K562 (cell line): Measurements from ENCODE around the gene HOXC12. TPM values are rescaled to one million over a fixed set of nuclear protein-coding genes. Genes with fewer than 3 reads are reported as not detected.

Source experiments
- BRD4 ChIP-seq: fragments of 200-600 bp; sonication (generic); IDR thresholded peaks from 2 replicates; pipeline ENCODE4 v1.6.1; 2017; ENCODE audit warnings: inconsistent platforms
- CBX2 ChIP-seq: fragments of 200-600 bp; sonication (generic); IDR thresholded peaks from one replicate; pipeline ENCODE4 v1.6.1; 2012; ENCODE audit warnings: mild to moderate bottlenecking, low read length, inconsistent platforms; ENCODE audit not compliant: insufficient read depth, poor library complexity, severe bottlenecking
- CEBPG ChIP-seq, 3 experiments: fragments of 200-800 bp in 1 of 3; sonication (Bioruptor generic) in 1 of 3; sonication (generic) in 1 of 3; formaldehyde crosslinking in 1 of 3; IDR thresholded peaks in 2 of 3; conservative IDR thresholded peaks in 1 of 3; 2 replicates each; pipeline versions ENCODE4 v1.6.1 to v1.8.0; 2016 to 2022; ENCODE audit warnings: missing compliant biosample characterization in 2 of 3, missing genetic modification characterization in 2 of 3, mild to moderate bottlenecking in 1 of 3, missing genetic modification reagents in 1 of 3
- FOXP1 ChIP-seq: sonication (generic); formaldehyde crosslinking; IDR thresholded peaks from 2 replicates; pipeline ENCODE4 v1.8.0; 2022; ENCODE audit warnings: mild to moderate bottlenecking, missing genetic modification reagents
- MCM5 ChIP-seq: fragments of 450-650 bp; IDR thresholded peaks from 2 replicates; pipeline ENCODE4 v1.6.1; 2016; ENCODE audit warnings: low read depth
- MEF2A ChIP-seq: IDR thresholded peaks from 2 replicates; pipeline ENCODE4 v1.6.1; 2011; ENCODE audit warnings: low read depth, mild to moderate bottlenecking, low read length, moderate library complexity; ENCODE audit not compliant: control insufficient read depth
- MTA3 ChIP-seq: fragments of 450-650 bp; formaldehyde crosslinking; IDR thresholded peaks from 2 replicates; pipeline ENCODE4 v1.6.1; 2017; ENCODE audit warnings: mild to moderate bottlenecking, borderline replicate concordance
- NCOA4 ChIP-seq: fragments of 450-650 bp; IDR thresholded peaks from 2 replicates; pipeline ENCODE4 v1.6.1; 2018; ENCODE audit warnings: mild to moderate bottlenecking; ENCODE audit not compliant: partially characterized antibody
- PCBP1 ChIP-seq: fragments of 200-400 bp; formaldehyde crosslinking; IDR thresholded peaks from 2 replicates; pipeline ENCODE4 v1.6.1; 2018; ENCODE audit warnings: mild to moderate bottlenecking, low read depth, low read length; ENCODE audit not compliant: poor library complexity, severe bottlenecking
- PCBP2 ChIP-seq: fragments of 200-400 bp; formaldehyde crosslinking; IDR thresholded peaks from 2 replicates; pipeline ENCODE4 v1.6.1; 2018; ENCODE audit warnings: low read length, low read depth, mild to moderate bottlenecking, moderate library complexity; ENCODE audit not compliant: poor library complexity, severe bottlenecking
- RBM15 ChIP-seq: fragments of 200-400 bp; formaldehyde crosslinking; IDR thresholded peaks from 2 replicates; pipeline ENCODE4 v1.6.1; 2018; ENCODE audit warnings: mild to moderate bottlenecking, low read length, moderate library complexity; ENCODE audit not compliant: insufficient read depth
- RNF2 ChIP-seq: sonication (generic); IDR thresholded peaks from 2 replicates; pipeline ENCODE4 v1.6.1; 2016
- YBX1 ChIP-seq: fragments of 450-650 bp; IDR thresholded peaks from 2 replicates; pipeline ENCODE4 v1.7.1; 2016; ENCODE audit warnings: mild to moderate bottlenecking
- ZNF224 ChIP-seq: sonication (generic); formaldehyde crosslinking; IDR thresholded peaks from 2 replicates; pipeline ENCODE4 v1.8.0; 2022; ENCODE audit warnings: mild to moderate bottlenecking, missing genetic modification reagents
- ZNF274 ChIP-seq: IDR thresholded peaks from 2 replicates; pipeline ENCODE4 v1.6.1; 2011; ENCODE audit warnings: low read depth, mild to moderate bottlenecking, low read length, moderate library complexity, borderline replicate concordance
- polyA plus RNA-seq, 8 experiments: library from polyadenylated mRNA; depleted of rRNA in 4 of 8; stranded (reverse) in 5 of 8; unstranded in 3 of 8; fragments of >200 nt; fragmentation: Nextera tagmentation in 2 of 8; fragmentation: Illumina TruSeq in 1 of 8; extraction: Ambion mirVana in 2 of 8; extraction: Trizol in 1 of 8; gene quantifications; 2 replicates each; pipeline versions ENCODE4 v1.2.1 to v1.2.3, GENCODE V29; 2011 to 2014; ENCODE audit warnings: inconsistent platforms in 1 of 8, missing spikeins in 1 of 8
- total RNA-seq, 7 experiments: library from RNA; depleted of rRNA in 6 of 7; stranded (reverse); fragments of >200 nt in 6 of 7; fragmentation: Illumina TruSeq in 2 of 7; extraction: Trizol in 2 of 7; gene quantifications; 2 replicates each; pipeline versions ENCODE4 v1.2.1 to v1.2.3, GENCODE V29; 2011 to 2021; ENCODE audit warnings: low replicate concordance in 1 of 7
- TF ChIP-seq, protein P1 (sequence below): sonication (generic); formaldehyde crosslinking; IDR thresholded peaks from 2 replicates; pipeline ENCODE4 v1.8.1; 2023; ENCODE audit warnings: mild to moderate bottlenecking, missing genetic modification reagents
- TF ChIP-seq, protein P2 (sequence below), 2 experiments: fragments of 450-650 bp; formaldehyde crosslinking in 1 of 2; IDR thresholded peaks; 2 replicates each; pipeline versions ENCODE4 v1.4.0 to v1.6.1; 2014 to 2020; ENCODE audit warnings: mild to moderate bottlenecking in 2 of 2, borderline replicate concordance in 1 of 2, low read depth in 1 of 2

Gene HOXC12
- total and polyA plus RNA-seq, 9 of the 15 experiments (the other 6 are each of a cell fraction or from before 2014, with no cell fraction given), result 0.04 to 0.36 (median 0.11) TPM; not detected in 1

DNA sequence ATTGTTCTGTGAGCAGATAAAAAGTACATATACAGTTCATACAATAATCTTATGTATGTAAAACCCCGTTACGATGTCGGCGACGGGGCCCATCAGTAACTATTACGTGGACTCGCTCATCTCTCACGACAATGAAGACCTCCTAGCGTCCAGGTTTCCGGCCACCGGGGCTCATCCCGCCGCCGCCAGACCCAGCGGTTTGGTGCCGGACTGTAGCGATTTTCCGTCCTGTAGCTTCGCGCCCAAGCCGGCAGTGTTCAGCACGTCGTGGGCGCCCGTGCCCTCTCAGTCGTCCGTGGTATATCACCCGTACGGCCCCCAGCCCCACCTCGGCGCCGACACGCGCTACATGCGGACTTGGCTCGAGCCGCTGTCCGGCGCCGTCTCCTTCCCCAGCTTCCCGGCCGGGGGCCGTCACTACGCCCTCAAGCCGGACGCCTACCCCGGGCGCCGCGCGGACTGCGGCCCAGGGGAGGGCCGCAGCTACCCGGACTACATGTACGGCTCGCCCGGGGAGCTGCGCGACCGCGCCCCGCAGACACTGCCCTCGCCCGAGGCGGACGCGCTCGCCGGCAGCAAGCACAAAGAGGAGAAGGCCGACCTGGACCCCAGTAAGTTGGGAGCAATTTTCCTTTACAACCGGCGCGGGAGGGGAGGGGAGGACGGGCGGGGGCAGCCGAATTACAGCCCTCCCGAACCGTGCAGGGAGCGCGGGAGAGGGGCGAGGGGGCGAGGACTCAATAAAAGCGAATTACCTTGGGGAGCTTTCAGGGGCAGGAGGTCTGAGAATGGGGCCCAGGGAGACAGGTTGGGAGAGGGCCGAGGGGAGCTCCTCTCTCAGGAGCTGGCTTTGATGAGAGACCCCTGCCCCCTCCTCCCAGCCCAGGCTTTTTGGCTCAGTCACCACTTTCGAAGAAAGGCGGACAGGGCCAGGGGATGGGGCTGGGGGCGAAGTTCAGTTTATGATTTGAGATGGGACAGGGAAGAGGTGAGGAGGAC lies 45.7 kb downstream of the HOXC12 start, which contains the start of gene HOXC9 (continued):
- TF ChIP-seq, protein P1, sequence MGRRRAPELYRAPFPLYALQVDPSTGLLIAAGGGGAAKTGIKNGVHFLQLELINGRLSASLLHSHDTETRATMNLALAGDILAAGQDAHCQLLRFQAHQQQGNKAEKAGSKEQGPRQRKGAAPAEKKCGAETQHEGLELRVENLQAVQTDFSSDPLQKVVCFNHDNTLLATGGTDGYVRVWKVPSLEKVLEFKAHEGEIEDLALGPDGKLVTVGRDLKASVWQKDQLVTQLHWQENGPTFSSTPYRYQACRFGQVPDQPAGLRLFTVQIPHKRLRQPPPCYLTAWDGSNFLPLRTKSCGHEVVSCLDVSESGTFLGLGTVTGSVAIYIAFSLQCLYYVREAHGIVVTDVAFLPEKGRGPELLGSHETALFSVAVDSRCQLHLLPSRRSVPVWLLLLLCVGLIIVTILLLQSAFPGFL (CRISPR knock-in tag), result no peak
- TF ChIP-seq, protein P2, sequence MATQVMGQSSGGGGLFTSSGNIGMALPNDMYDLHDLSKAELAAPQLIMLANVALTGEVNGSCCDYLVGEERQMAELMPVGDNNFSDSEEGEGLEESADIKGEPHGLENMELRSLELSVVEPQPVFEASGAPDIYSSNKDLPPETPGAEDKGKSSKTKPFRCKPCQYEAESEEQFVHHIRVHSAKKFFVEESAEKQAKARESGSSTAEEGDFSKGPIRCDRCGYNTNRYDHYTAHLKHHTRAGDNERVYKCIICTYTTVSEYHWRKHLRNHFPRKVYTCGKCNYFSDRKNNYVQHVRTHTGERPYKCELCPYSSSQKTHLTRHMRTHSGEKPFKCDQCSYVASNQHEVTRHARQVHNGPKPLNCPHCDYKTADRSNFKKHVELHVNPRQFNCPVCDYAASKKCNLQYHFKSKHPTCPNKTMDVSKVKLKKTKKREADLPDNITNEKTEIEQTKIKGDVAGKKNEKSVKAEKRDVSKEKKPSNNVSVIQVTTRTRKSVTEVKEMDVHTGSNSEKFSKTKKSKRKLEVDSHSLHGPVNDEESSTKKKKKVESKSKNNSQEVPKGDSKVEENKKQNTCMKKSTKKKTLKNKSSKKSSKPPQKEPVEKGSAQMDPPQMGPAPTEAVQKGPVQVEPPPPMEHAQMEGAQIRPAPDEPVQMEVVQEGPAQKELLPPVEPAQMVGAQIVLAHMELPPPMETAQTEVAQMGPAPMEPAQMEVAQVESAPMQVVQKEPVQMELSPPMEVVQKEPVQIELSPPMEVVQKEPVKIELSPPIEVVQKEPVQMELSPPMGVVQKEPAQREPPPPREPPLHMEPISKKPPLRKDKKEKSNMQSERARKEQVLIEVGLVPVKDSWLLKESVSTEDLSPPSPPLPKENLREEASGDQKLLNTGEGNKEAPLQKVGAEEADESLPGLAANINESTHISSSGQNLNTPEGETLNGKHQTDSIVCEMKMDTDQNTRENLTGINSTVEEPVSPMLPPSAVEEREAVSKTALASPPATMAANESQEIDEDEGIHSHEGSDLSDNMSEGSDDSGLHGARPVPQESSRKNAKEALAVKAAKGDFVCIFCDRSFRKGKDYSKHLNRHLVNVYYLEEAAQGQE (IDR thresholded peaks at IDR 0.05; ENCODE audit: borderline replicate concordance), result no peak; the same call in 1 of the 2 replicates
- TF ChIP-seq, protein P2 (CRISPR knock-in tag; IDR thresholded peaks at IDR 0.05; ENCODE audit: low read depth), result no peak
- no peak for TF ChIP-seq CBX2
- TF ChIP-seq MEF2A, result no peak
- TF ChIP-seq MCM5, result no peak
- TF ChIP-seq RBM15, result no peak
- TF ChIP-seq PCBP1, result no peak
- TF ChIP-seq BRD4, result 0 out of 2 replicates have a peak, but pooled peaks have one; percentile 69
- TF ChIP-seq RNF2, result 0 out of 2 replicates have a peak, but pooled peaks have one; percentile 23
- TF ChIP-seq ZNF274, result no peak
- TF ChIP-seq ZNF224 (CRISPR knock-in tag), result peak; percentile 54; the same call in 1 of the 2 replicates
- peak; percentile 72; the same call in 1 of the 2 replicates for TF ChIP-seq FOXP1 (CRISPR knock-in tag)
- TF ChIP-seq NCOA4, result no peak
- TF ChIP-seq YBX1, result no peak
- 0 out of 2 replicates have a peak, but pooled peaks have one; percentile 66 for TF ChIP-seq MTA3
- peak; percentile 20; the same call in 1 of the 2 replicates for TF ChIP-seq CEBPG (CRISPR knock-in tag; IDR thresholded peaks at IDR 0.05)
- TF ChIP-seq CEBPG (tag; conservative IDR thresholded peaks at IDR 0.05 in 1 of 2, IDR thresholded peaks at IDR 0.05 in 1 of 2), result no peak
- no peak for TF ChIP-seq PCBP2
